Body of pancreas (tissue), 4 donors: ENCODE measurements around the gene PLXDC2. TPM values are rescaled to one million over a fixed set of nuclear protein-coding genes. Genes with fewer than 3 reads are reported as not detected.

ENCODE experiments used
- ATAC-seq: fragments of 150-250 bp; one replicate; pipeline ENCODE4 v1.9.1; 2016
- DNase-seq, 4 donors: peaks; one replicate each; pipeline ENCODE4 v3.0.0-alpha.2; 2019
- H3K27ac ChIP-seq, 4 donors: fragments of 200-600 bp; sonication (generic); 1 replicate in 3 of 4; 2 replicates in 1 of 4; pipeline versions ENCODE4 v1.5.1 to v1.6.1; 2016 to 2019; ENCODE audit warnings: mild to moderate bottlenecking in 1 of 4, mixed read lengths in 1 of 4, moderate library complexity in 1 of 4
- H3K27me3 ChIP-seq, 2 donors: fragments of 200-600 bp; sonication (generic); one replicate each; pipeline ENCODE4 v1.6.0; 2016; ENCODE audit warnings: mild to moderate bottlenecking in 1 of 2
- H3K36me3 ChIP-seq, 2 donors: fragments of 200-600 bp; sonication (generic); replicated peaks in 1 of 2; 2 replicates each; pipeline ENCODE4 v1.5.1; 2016; ENCODE audit warnings: low read depth in 2 of 2; ENCODE audit not compliant: insufficient read depth in 1 of 2
- H3K4me1 ChIP-seq: fragments of 200-600 bp; sonication (generic); one replicate; pipeline ENCODE4 v1.6.0; 2016
- H3K4me3 ChIP-seq, 2 donors: fragments of 200-600 bp; sonication (generic); 1 replicate in 1 of 2; 2 replicates in 1 of 2; pipeline ENCODE4 v1.5.1; 2016 to 2019
- H3K9me3 ChIP-seq, 3 donors: fragments of 200-600 bp; sonication (generic); 1 replicate in 2 of 3; 2 replicates in 1 of 3; pipeline ENCODE4 v1.5.1; 2016
- CTCF ChIP-seq, 7 experiments: fragments of 450-650 bp in 4 of 7; fragments of 200-600 bp in 3 of 7; sonication (generic) in 3 of 7; IDR thresholded peaks; one replicate each; pipeline ENCODE4 v1.5.1; 2016 to 2019; ENCODE audit warnings: antibody characterized with exemption in 7 of 7
- POLR2A ChIP-seq, 3 donors: fragments of 450-650 bp; IDR thresholded peaks; one replicate each; pipeline ENCODE4 v1.6.1; 2016; ENCODE audit warnings: antibody characterized with exemption in 3 of 3, mild to moderate bottlenecking in 2 of 3
- WGBS, 2 donors: methylation state at CpG; one replicate each; pipeline ENCODE4 v1.1.5; 2017; 5-methylcytosine and 5-hydroxymethylcytosine counted together
- intact Hi-C: fragments of 100-400 bp; cut with DNase I; formaldehyde crosslinking; loops from one replicate; pipeline ENCODE4 v1.15.1; 2023
- total RNA-seq, 2 donors: library from RNA; depleted of rRNA; stranded (reverse); fragments of >200 nt; gene quantifications; one replicate each; pipeline ENCODE4 v1.1.0, GENCODE V29; 2016

The PLXDC2 gene
- total RNA-seq, 2 donors from 2014 or later = 8.2 to 13.5 TPM

DNA sequence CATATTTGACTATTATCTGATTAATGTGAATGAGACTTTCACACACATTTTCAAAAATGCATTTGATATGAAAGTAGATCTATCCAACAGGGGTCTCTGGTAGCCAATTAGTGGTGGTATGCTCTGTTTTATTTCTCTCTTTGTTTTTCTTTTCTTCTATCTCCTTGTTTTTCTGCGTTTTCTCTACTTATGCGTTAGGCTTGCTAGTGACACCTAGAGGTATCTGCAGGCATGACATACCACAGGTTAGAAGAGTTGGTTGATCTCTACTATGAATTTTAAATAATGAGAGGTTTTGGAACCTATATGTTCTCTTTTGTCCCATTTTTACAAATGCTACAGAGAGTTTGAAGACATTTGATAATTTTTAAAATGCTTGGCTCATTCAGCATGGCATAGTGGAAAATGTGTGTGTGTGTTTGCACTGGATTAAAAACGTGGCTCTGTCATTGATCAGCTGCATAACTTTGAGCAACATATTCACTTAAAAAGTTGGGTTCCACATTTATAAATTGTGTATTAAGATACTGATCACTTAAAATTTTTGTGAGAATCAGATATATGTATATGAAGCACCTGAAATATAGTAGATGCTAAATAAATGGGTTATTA is 28.1 kb upstream of the PLXDC2 start:
- intact Hi-C loops = no loop called here
- no peaks in the 10 kb centered on the region for H3K36me3 ChIP-seq
- no peaks in the 10 kb centered on the region for H3K9me3 ChIP-seq
- DNase-seq = peak; percentile 31 to 52 (median 40)
- TF ChIP-seq CTCF (IDR thresholded peaks at IDR 0.05) (peak; percentile 36 to 76 (median 64)), POLR2A (IDR thresholded peaks at IDR 0.05) (no peak)
- ATAC-seq = no peak
- no peaks in the 10 kb centered on the region for H3K4me1 ChIP-seq
- H3K4me3 ChIP-seq = no peak overlapping the region
- H3K27me3 ChIP-seq = no peaks in the 10 kb centered on the region
- no peak overlapping the region for H3K27ac ChIP-seq
- 8 to 12% methylated on average over 3 of the region's 3 CpGs for whole genome bisulfite sequencing, 2 donors

DNA sequence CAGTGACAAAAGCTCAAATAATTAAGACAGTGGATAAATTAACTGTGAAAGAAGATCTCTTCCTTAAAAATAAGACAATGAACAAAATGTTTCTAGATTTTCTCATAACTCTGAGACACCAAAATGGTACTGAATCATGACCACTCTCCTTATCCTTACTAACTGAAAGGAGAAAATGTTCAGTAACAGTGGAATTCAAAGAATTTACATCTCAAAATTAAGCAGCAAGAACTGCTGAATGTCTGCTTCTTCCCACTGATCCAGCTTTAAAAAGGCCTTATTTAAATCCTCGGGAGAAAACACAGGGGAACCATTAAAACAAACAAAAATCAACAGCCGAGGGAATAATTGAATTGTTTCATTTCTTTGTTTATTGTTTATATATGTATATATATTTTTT is 27.3 kb upstream of the PLXDC2 start:
- ATAC-seq = no peak
- H3K27ac ChIP-seq = no peak overlapping the region
- intact Hi-C loops = no loop called here

DNA sequence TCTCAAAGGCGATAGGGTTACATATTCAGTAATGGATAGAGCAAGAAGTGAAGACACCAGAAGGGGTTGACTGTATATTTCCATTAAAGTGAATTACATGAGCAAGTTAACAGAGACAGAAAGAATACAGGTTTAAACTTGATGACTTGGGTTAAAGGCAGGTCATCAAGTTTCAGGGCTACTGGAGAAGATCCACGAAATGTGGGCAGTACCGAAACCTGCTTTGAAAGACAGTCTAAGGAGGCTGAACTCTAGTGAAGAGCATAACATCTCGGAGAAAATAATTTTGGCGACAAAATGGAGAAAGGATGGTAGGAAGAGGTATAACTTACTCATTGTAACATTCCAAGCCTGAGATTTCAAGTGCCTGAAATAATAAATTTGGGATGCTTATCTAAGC is 26.6 kb upstream of the PLXDC2 start:
- Histone ChIP-seq H3K27ac (no peak overlapping the region), H3K9me3 (no peaks in the 10 kb centered on the region), H3K4me1 (no peaks in the 10 kb centered on the region), H3K36me3 (no peaks in the 10 kb centered on the region), H3K27me3 (no peaks in the 10 kb centered on the region), H3K4me3 (no peak overlapping the region)
- ATAC-seq (no peak), DNase-seq (no peak)
- 71 to 75% methylated on average over 5 of the region's 5 CpGs for WGBS, 2 donors
- intact Hi-C loops = no loop called here
- TF ChIP-seq POLR2A (IDR thresholded peaks at IDR 0.05) (no peak), CTCF (IDR thresholded peaks at IDR 0.05) (no peak)

More for the DNA sequence above, 27.3 kb upstream of the PLXDC2 start:
- DNase-seq = no peak
- no peaks in the 10 kb centered on the region for H3K9me3 ChIP-seq
- TF ChIP-seq CTCF (IDR thresholded peaks at IDR 0.05) = no peak
- no peak for TF ChIP-seq POLR2A (IDR thresholded peaks at IDR 0.05)
- no peaks in the 10 kb centered on the region for H3K4me1 ChIP-seq
- WGBS, 2 donors = 36 to 43% methylated on average over 2 of the region's 2 CpGs
- H3K4me3 ChIP-seq = no peak overlapping the region
- no peaks in the 10 kb centered on the region for H3K27me3 ChIP-seq
- H3K36me3 ChIP-seq = no peaks in the 10 kb centered on the region

DNA sequence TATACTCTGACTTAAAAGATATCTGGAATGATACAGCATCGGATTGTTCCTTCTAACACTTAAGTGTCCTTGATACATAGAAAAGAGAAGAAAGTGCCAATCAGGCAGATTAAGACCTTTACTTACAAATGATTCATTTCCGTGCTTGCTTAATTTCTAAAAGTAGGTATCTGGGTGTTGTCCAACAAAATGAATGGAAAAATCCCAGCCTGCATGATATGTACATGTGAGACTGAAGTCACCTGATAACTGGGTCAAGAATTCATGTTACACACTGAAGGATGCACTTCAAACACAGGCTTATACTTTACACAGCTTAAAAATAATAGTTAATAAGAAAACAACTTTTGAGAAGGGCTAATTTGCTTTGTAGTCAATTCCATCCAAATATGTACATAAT is 25.2 kb upstream of the PLXDC2 start:
- no peak overlapping the region for H3K27ac ChIP-seq
- H3K27me3 ChIP-seq = no peaks in the 10 kb centered on the region
- intact Hi-C loops = no loop called here
- no peaks in the 10 kb centered on the region for H3K36me3 ChIP-seq
- no peak overlapping the region for H3K4me3 ChIP-seq
- ATAC-seq (no peak), DNase-seq (no peak)
- TF ChIP-seq CTCF (IDR thresholded peaks at IDR 0.05) = no peak
- TF ChIP-seq POLR2A (IDR thresholded peaks at IDR 0.05) = no peak
- H3K4me1 ChIP-seq = no peaks in the 10 kb centered on the region
- H3K9me3 ChIP-seq = no peaks in the 10 kb centered on the region
- WGBS, 2 donors = 37 to 55% methylated on average over 2 of the region's 2 CpGs

DNA sequence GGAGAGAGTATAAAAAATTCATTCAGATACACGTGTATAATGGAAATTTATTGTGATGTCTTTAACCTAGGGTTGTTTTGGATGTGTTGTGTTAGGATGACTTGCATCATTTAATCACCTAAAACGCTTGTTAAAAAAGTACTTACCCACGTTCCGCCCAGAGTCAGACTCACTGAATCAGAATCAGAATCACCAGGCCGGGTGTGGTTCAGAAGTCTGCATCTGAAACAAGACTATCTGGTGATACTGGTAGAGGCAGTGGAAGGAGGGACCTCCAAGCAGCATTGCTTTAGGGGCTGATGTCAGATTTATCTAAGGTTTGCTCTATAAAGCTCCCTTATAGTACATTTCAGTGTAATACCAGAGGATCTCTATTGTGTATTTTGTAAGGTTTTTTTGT is 20.5 kb upstream of the PLXDC2 start:
- intact Hi-C loops = no loop called here
- no peaks in the 10 kb centered on the region for H3K27me3 ChIP-seq
- no peaks in the 10 kb centered on the region for H3K9me3 ChIP-seq
- 58 to 64% methylated on average over 5 of the region's 5 CpGs for WGBS, 2 donors
- no peak for TF ChIP-seq POLR2A (IDR thresholded peaks at IDR 0.05)
- no peak for TF ChIP-seq CTCF (IDR thresholded peaks at IDR 0.05)
- H3K4me1 ChIP-seq = no peaks in the 10 kb centered on the region
- H3K27ac ChIP-seq = no peak overlapping the region
- no peak overlapping the region for H3K4me3 ChIP-seq
- no peak for DNase-seq
- no peaks in the 10 kb centered on the region for H3K36me3 ChIP-seq
- no peak for ATAC-seq
